DMS79 treated with DMSO at 0.1 percent for 48 hours (cell line): ENCODE results near the gene TNFRSF9.

Experiments used
- DNase-seq: peaks from one replicate; lab custom pipeline; 2025; lab: John Stamatoyannopoulos, UW

TNFRSF9 gene

DNA sequence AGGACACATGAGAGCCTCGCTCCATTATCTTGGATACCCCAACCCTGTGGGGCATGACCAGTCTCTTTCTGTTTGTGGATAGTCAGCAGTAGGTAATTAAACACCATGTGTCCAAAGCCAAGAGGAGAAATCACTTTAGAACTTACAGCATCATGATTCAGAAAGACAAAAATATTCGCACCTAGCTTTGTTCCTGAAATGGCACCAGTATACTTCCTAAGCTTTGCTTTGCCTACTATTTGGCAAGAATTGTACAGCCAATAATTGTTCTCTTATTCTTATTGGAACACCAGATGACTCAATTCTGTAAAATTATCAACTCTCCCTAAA, 24.2 kb downstream of the TNFRSF9 start:
- no peak for DNase-seq

DNA sequence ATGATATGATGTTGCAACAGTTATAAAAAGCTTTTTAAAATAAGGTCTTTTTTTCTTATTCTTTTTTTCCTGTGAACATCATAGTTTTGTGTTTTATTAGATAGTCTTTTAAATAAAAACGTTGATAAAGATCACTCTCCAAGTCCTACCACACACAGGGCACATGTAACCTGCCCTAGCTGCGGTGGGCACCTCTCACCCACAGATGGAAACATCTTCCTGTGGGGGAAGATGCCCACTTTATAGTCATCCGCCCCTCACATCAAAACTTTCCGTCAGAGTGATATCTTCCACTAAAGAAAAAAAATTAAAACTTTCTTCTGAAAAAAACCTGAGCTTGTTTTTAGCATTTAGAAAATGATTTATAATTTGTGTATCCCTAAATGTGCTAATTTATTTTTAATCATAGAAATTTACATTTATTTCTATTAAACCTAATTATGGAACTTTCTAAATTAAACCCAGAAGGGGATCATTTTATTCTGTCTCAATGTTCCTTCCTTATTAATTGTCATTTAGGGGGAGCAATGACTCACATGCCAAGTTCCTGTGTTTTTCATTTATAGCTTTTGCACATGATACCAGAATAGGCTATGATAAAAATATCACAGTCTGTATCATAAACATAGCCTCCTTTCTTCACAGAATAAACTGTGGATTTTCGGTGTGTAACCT, 24.7 kb downstream of the TNFRSF9 start:
- no peak for DNase-seq

DNA sequence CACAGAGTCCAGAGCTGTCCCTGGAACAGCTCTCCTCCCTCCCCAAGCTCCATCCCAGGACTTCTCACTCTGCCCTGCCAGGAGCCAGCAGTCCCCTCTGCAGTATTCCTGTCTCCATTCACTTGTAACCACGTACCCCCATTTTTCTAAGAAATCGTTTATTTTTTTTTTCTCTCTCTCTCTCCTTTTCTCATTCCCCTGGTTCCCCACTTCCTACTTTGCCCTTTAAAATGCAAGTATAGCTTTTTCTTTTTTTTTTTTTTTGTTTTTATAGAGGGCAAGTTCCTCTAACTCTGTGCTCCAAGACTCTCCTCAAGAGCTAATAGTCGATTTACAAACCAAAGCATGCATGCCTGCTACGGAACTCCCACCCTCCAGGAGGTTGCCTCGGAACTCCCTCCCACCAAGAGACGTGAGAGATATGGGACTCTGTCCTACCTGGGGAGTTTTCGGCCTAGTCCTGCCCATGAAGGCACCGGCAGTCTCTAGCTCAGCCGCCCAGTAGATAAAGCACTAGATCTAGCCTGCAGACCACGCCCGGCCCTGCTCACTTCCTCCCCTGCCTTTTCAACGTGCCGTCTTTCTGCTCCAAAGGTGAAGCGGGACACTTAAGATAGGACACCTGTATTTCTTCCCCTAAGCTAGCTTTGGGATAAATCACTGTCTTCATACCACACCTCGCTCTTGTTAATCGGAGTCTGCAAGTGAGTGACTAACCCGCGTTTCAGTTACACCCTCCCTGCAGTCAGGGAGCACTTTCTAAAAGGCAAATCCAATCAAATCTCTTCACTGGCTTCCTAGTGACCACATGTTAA, 27.7 kb downstream of the TNFRSF9 start:
- DNase-seq = no peak

DNA sequence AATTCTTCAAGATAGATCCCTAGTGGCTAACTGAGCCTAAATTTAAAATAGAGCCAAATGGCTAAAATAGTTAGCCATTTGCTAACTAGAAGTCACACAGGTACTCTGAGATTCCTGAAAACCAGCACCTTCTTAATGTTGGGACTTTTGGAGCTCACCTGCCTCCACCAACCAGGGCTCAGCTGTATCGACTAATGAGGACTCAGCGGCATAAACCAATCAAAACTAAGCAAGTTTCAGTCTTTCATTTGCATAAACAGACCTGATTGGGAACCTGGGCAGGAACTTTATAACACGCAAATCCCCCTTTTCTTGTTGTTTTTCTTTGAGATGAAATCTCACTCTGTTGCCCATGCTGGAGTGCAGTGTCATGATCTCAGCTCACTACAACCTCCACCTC, 28.5 kb downstream of the TNFRSF9 start:
- no peak for DNase-seq

DNA sequence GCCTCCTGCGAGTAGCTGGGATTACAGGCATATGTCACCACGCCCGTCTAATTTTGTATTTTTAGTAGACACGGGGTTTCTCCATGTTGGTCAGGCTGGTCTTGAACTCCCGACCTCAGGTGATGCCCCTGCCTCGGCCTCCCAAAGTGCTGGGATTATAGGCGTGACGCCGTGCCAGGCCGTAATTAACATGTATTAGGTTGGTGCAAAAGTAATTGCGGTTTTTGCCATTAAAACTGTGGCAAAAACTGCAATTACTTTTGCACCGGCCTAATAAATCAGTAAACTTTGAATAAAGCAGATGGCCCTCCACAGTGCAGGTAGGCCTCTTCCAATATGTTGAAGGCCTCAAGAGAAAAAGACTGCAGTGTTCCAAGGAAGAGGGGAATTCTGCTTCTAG, 35.4 kb downstream of the TNFRSF9 start:
- no peak for DNase-seq

DNA sequence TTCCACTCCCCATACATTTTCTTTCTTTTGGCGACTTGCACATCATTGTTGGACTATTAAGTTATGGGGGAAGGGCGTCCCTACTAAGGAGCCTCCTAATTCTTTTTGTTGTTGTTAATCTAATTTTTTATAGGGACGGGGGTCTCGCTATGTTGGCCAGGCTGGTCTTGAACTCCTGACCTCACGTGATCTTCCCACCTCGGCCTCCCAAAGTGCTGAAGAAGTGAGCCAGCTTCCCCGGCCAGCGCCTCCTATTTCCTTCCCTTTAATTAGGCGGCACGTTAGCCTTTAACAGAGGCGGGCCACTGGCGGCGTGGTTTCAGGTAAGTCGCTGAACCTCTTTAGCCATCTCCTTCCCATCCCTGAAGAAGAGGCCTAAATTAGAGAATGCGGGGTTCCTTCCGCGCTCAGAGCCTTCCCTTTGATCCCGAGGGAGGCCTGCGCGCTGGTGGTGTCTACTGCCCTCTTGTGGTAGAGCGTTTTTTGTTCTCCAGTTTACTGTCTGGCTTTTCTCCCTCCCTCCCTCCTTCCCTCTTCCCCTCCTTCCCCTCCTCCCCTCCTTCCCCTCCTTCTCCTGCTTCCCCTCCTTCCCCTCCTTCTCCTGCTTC, 38.1 kb downstream of the TNFRSF9 start:
- peak; percentile 89 for DNase-seq

DNA sequence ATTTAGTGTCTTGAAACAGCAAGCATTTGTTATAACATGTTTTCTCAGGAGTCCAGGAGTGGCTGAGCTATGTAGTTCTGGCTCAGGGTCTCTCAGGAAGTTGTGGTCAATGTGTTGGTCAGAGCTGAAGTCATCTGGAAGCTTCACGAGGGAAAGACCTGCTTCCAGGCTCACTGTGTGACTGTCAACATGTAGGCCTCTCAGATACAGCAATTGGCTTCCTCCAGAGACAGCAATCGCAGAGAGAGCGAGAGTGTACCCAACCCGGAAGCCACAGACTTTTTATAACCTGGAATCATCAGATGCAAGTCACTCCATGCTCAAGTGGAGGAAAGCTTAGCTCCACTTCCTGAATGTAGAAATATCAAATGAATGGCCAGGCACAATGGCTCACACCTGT, 40.9 kb downstream of the TNFRSF9 start:
- DNase-seq = no peak

DNA sequence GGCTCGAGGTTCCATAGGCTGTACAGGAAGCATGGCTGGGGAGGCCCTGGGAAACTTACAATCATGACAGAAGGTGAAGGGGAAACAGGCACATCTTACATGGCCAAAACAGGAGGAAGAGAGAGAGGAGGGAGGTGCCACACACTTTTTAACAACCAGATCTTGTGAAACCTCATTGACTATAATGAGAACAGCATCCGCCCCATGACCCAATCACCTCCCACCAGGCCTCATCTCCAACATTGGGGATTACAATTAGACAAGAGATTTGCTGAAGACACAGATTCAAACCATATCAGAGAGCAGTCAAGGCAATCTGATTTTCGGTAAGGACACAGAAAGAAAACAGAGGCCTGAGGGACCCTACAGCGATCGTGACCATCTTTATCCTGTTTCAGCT, 41.7 kb downstream of the TNFRSF9 start:
- no peak for DNase-seq

DNA sequence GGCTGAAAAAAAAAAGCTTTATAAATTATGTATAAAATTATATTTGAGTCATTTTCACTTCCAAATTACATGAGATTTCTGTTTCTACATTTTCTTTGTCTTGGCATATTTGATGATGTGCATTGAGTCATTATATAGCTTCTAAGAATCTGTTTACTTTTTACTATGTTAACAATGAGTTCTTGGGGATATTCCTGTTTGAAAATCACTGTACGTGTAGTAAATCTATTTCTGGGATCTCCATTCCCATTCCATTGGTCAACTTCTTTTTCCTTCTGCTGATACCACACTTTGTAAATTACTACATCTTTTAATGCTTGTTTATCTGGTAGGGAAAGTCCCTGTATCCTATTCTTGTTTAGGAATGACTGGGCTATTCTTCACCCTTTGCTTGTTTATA, 43.6 kb downstream of the TNFRSF9 start:
- DNase-seq = no peak

DNA sequence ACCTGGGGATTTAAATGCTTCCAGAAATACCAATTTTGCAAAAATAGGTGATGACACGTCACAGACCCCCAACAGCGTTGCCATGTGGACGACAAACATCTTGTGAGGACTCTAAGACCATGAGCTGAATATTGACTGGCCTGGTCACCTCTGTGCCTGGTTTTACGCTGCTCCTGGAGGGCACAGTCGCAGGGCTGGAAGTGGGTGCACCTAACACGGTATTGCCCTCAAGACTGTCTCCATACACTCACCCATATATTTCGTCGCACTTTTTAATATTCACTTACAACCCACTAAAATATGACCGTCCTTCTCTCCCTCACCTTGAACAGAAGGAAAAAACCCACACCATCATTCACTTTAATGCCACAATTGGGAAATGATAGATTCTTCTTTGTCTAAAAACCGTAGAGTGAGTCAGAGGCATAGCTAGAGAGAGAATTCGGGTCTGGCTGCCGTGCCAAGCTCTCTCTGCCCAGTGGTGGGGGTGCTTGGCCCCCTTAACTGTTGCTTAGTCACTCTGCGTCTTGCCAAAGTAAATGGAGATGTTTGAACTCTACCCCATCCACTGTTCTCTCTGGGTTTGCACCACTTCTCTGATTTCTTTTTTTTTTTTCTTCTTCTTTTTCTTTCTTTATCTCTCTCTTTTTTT, 47.0 kb downstream of the TNFRSF9 start:
- no peak for DNase-seq

DNA sequence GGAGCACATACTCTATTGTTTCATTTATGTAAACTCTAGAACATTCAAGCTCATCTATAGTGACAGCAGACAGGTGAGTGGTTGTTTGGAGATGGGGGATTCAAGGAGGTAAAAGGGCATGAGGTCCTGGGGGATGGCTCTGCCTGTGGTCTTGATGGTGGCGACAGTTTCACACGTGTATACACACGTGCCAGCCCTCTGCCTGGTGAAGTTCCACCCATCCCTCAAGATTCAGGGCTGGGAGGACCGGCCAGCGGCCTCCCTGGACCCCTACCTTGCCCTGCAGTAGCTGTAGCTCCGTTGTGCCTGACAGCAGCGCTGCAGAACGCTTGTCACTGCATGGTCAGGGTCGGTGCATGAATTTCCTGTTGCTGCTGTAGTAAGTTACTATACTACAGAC, 48.8 kb downstream of the TNFRSF9 start:
- DNase-seq = no peak

DNA sequence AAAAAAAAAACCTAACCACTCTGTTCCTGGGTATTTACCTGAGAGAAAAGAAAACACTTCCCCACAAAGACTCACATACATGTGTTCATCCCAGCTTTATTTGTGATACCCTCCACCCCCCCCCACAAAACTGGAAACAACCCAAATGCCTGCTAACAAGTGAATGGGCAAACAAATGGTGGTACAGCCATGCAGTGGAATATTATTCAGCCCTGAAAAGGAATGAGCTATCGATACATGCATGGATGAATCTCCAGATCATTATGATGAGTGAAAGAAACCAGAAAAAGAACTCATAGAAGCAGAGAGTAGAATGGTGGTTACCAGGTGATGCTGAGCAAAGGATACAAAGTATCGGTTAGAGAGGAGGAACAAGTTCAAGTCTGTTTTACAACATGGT, 49.8 kb downstream of the TNFRSF9 start:
- DNase-seq = no peak

DNA sequence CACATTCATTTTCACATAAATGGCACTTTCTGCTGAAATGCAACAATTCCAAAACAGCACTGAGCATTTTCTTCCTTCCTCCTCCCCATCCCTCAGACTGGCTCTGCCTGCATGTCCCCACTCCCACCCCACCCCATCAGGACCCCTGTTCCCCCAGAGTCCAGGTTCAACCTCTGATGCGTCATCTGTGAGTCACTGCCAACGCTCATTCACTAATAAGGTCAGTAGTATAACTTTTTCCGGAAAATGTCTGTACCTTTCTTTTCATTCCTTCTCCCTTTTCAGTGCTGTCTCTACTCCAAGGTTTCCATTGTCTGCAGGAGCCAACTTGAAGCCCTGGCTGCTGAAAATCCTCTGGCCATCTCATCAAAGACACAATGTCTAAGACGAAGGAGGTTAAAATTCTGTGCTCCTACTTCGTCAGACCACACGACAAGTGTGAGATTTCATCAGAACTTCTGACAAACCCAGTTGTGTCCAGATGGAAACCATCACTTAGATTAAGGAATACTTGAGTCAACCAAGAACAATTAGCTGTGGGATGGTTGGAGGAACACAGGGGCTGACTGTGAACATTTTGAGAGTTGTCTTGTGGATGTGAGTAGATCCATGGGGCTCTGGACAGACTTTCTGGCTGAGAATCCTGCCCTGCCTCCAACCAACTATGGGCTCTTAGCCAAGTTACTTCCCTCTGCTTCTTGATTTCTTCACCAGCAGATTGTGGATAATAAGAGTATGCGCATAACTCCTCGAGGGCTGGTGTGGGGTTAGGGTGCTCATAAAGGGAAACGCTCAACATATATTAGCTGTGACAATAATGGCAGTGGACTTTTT, 52.2 kb downstream of the TNFRSF9 start:
- DNase-seq = no peak

DNA sequence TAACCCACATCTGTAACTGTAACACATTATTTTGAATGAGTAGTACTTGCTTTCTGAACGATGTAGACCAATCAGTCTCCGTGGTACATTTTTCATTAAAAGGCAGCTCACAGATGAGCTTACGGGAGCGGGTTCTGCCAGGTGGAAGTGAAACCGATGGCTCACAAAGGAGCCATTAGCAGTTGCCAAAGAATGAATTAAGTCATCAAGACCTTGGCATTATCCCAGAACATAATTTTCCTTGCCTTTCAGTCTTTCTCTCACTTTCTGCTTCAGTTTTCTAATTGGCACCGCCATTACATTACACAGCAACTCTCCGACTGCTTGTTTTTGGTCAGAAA, 54.3 kb downstream of the TNFRSF9 start:
- peak; percentile 81 for DNase-seq

DNA sequence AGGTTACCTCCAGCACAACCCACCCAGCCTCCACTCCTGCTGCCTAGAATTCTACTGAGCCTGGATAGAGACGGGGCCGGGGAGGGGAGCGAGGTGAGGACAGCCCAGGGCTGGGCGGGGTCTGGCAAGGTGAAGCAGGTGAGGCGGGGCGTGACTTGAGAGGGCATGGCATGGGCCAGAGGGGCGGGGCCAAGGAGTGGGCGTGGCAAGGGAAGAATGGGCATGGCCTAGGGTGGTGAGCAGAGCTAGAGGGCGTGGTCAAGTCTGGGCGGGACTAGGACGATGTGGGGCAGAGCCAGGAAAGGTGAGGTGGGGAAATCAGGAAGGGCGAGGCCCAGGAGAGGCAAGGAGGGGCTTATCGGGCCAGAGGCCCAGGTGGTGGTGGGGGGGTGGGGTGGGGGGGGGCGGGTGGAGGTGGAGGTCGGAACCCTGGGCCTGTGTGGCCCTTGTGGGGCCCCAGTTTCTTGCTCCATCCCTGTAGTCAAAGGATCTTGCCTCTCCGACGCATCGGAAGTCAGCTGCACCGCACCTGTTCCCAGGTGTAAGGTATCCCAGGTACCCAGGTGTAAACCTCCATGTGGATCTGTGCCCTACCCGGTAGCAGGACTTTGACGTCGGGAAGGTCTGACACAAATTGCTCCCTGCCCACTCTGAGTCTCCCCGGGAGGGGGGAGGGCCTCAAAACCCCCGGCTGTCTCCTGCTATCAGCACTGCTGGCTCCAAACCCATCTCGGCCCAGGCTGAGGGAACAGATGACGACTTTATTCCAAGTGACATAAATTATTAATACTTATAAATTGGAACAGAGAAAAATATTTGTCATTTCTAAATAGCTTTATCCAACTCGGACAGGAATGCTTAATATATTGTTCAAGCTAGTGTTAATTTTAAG, 54.9 kb downstream of the TNFRSF9 start:
- peak; percentile 64 for DNase-seq

DNA sequence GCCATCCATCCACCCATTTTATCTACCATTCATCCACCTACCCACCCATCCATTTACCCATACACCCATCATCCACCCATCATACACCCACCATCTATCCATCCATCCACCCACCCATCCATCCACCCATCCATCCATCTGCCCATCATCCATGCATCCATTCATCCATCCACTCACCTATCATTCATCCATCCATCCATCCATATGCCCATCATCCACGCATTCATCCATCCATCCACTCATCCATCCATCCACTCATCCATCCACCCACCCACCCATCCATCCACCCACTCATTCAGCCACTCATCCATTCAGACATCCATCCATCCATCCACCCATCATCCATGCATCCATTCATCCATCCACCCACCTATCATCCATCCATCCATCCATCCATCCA, 55.9 kb downstream of the TNFRSF9 start:
- no peak for DNase-seq

DNA sequence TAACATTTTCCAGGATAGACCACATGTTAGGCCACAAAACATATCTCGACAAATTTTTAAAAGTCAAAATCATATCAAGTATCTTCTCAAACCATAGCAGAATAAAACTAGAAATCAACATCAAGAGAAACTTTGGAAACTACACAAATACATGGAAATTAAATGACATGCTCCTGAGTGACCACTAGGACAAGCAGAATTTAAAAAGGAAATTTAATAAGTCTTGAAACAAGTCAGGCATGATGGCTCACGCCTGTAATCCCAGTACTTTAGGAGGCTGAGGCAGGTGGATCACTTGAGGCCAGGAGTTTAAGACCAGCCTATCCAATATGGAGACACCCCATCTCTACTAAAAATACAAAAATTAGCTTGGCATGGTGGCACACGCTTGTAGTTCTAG, 61.4 kb downstream of the TNFRSF9 start:
- DNase-seq = no peak

DNA sequence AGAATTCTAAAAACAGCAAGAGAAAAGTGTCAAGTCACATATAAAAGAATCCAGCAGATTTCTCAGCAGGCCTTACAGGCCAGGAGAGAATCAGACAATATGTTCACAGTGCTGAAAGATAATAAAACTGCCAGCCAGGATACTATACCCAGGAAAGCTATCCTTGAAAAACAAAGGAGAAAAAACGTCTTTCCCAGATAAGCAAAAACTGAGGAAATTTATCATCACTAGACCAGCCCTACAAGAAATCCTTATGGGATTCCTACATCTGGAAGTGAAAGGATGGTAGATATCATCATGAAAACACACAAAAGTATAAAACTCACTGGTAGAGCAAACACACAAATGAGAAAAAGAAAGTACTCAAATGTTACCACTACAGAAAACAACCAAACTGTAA, 62.6 kb downstream of the TNFRSF9 start:
- DNase-seq = no peak

DNA sequence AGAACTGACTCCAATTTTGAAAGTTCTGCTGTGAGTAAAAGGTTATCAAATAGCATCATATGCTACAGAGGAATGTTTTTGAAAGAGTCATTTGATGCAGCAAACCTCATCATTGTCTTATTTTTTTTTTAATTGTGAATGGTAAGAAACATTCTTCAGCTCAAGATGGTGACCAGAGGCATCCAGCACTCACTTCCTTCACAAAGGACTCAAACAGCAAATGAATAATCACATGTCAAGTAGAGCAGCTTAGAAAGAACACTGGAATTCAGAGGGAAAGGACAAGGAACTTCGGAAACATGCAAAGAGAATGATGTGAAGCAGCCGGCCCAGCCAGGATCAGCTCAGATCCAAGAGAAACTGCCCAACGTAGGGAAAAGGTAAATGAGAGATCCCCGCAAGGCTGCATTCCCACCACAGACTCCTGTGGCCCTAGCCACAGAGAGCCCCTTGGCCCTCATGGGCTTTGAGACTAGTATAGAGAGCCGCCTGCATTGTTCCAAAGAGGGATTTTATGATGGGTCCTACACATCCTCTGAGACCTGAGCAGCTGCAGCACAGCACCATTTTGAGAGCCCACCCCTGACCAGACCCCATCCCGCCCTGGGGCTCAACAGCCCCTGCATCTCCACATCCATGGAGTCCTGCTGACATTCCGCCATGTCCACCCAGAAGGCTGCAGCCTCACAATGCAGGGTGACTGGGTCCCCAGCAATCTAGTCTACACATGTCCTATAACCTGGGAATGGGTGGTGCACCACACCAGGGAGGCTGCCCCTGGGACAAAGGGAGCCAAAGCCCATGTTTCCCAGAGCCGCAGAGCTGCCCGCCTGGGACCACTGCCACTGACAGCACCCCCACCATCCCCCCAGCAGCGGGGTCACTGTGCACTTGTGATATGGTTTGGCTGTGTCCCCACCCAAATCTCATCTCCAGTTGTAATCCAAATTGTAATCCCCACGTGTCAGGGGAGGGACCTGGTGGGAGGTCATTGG, 66.5 kb downstream of the TNFRSF9 start:
- no peak for DNase-seq

DNA sequence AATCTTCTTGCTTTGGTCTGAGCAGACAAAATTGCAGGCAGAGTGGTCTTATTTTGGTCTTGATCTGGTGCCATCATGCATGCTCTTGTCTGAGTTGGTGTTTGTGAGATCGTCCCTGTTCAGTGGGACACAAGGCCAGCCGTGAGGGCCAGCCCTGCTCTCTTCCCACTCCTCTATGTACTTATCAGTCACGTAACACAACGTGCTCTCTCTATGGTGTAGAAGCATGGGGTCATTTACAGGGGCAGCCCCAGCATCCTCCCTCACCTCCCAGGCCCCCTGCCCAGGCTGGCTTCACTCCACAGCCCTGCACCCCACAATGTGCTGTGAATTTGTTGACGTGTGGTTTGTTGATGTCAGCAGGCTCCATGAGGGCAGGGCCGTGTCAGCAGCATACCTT, 69.5 kb downstream of the TNFRSF9 start:
- no peak for DNase-seq
